Measurements from ENCODE around the gene ETV5. TPM values are rescaled to one million over a fixed set of nuclear protein-coding genes. Genes with fewer than 3 reads are reported as not detected.

ETV5 gene
- total RNA-seq, 6 donors from 2014 or later: 15.7 to 95.8 (median 41.4) TPM

DNA sequence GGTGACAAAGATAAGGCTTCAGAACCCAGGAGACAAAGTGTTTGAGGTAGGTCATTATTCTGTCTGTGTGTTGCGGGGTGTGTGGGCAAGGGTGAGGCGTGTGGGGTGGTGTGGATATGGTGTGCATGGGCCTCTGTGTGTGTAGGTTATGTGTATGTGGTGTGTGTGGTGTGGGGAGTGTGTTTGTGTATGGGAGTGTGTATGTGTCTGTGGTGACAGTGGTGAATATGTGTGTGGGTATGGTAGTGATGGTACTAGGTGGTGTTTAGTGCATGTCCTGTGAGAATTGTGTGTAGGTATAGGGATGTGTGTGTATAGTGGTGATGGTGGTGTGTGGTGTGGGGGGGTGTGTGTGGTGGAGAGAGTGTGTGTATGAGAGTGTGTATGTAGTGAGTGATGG, 16.2 kb upstream of the ETV5 start:
- no peak for DNase-seq
- 62 to 64% methylated on average over 2 of the region's 2 CpGs for WGBS, 2 donors
- no peaks in the 10 kb centered on the region for H3K9me3 ChIP-seq
- H3K4me3 ChIP-seq: no peak overlapping the region
- peak overlapping the region in 1 of 4 donors; percentile 41 for H3K27ac ChIP-seq
- no peaks in the 10 kb centered on the region for H3K27me3 ChIP-seq
- TF ChIP-seq EP300 (IDR thresholded peaks at IDR 0.05) (no peak), POLR2A (IDR thresholded peaks at IDR 0.05) (no peak), POLR2AphosphoS5 (IDR thresholded peaks at IDR 0.05) (no peak)
- TF ChIP-seq, protein P1, sequence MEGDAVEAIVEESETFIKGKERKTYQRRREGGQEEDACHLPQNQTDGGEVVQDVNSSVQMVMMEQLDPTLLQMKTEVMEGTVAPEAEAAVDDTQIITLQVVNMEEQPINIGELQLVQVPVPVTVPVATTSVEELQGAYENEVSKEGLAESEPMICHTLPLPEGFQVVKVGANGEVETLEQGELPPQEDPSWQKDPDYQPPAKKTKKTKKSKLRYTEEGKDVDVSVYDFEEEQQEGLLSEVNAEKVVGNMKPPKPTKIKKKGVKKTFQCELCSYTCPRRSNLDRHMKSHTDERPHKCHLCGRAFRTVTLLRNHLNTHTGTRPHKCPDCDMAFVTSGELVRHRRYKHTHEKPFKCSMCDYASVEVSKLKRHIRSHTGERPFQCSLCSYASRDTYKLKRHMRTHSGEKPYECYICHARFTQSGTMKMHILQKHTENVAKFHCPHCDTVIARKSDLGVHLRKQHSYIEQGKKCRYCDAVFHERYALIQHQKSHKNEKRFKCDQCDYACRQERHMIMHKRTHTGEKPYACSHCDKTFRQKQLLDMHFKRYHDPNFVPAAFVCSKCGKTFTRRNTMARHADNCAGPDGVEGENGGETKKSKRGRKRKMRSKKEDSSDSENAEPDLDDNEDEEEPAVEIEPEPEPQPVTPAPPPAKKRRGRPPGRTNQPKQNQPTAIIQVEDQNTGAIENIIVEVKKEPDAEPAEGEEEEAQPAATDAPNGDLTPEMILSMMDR (IDR thresholded peaks at IDR 0.05): no peak
- peaks cover 4 to 16% (median 8%) of the 10 kb centered on the region in 4 donors for H3K4me1 ChIP-seq
- peak in 1 of 2 donors; percentile 39 for ATAC-seq (ENCODE audit: low FRiP score in 2 of 2)
- H3K36me3 ChIP-seq: no peaks in the 10 kb centered on the region

DNA sequence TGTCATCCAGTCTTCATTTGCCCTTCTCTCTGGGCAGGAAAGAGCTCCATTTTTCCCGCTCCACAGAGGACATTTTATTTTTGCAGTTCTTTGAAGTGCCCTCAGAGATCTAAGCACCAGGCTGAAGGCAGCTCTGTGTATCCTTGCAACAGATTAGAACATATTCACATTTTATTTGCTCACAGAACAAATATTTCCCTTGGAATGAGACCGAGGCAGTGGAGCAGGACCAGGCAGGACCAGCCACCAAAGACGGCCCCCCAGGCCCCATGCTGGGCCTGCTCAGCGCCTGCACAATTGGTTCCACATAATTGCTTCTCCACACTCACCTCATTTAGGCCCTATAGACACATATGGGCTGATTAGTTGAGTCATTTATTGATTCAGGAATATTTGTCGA, 15.7 kb upstream of the ETV5 start:
- Histone ChIP-seq H3K9me3 (no peaks in the 10 kb centered on the region), H3K27ac (peak overlapping the region in 2 of 4 donors; percentile 23 to 41), H3K4me3 (no peak overlapping the region), H3K36me3 (no peaks in the 10 kb centered on the region), H3K27me3 (no peaks in the 10 kb centered on the region), H3K4me1 (peaks cover 4 to 16% (median 8%) of the 10 kb centered on the region in 4 donors)
- 70 to 80% methylated on average over 5 of the region's 5 CpGs for WGBS, 2 donors
- peak in 1 of 2 donors; percentile 30 for DNase-seq
- TF ChIP-seq POLR2AphosphoS5 (IDR thresholded peaks at IDR 0.05) (no peak), POLR2A (IDR thresholded peaks at IDR 0.05) (no peak), EP300 (IDR thresholded peaks at IDR 0.05) (no peak)
- TF ChIP-seq, protein P1 (IDR thresholded peaks at IDR 0.05): no peak
- peak in 1 of 2 donors; percentile 61 for ATAC-seq (ENCODE audit: low FRiP score in 2 of 2)

DNA sequence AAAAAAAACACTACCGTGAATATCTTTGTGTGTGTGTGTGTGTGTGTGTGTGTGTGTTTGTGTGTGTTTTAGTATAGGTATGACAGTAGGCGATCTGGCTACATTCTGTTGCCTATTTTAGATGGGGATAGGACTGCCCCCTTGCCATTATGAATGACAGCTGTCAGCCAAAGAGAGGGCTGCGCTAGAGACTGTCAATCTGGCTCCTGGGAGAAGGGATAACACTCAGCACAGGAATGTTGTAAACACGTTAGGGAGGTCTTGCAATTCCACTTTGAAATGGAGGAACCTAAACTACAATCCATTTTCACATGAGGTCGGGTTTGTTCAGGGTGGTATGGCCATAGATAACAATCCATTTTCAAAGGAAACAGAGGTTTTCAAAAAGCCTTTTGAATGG, 14.1 kb upstream of the ETV5 start:
- Histone ChIP-seq H3K27me3 (no peaks in the 10 kb centered on the region), H3K4me3 (no peak overlapping the region), H3K9me3 (no peaks in the 10 kb centered on the region), H3K4me1 (peaks cover 4 to 16% (median 8%) of the 10 kb centered on the region in 4 donors), H3K36me3 (no peaks in the 10 kb centered on the region), H3K27ac (no peak overlapping the region)
- TF ChIP-seq, protein P1 (IDR thresholded peaks at IDR 0.05): no peak
- TF ChIP-seq POLR2A (IDR thresholded peaks at IDR 0.05) (no peak), POLR2AphosphoS5 (IDR thresholded peaks at IDR 0.05) (no peak), EP300 (IDR thresholded peaks at IDR 0.05) (no peak)
- 41 to 68% methylated on average over 5 of the region's 5 CpGs for WGBS, 2 donors
- DNase-seq: no peak
- no peak for ATAC-seq (ENCODE audit: low FRiP score in 2 of 2)

GRCh38 chr3:186121968-186122367, 13.1 kb upstream of the ETV5 start:
- Histone ChIP-seq H3K36me3 (no peaks in the 10 kb centered on the region), H3K27me3 (no peaks in the 10 kb centered on the region), H3K4me3 (peak overlapping the region in 1 of 4 donors; percentile 19), H3K27ac (peak overlapping the region in 3 of 4 donors; percentile 35 to 49 (median 49)), H3K9me3 (no peaks in the 10 kb centered on the region), H3K4me1 (peaks cover 4 to 16% (median 8%) of the 10 kb centered on the region in 4 donors)
- WGBS, 2 donors: 24 to 49% methylated on average over 2 of the region's 2 CpGs
- DNase-seq (peak in 1 of 2 donors; percentile 62), ATAC-seq (ENCODE audit: low FRiP score in 2 of 2) (no peak)
- TF ChIP-seq POLR2A (IDR thresholded peaks at IDR 0.05): no peak
- TF ChIP-seq, protein P1 (IDR thresholded peaks at IDR 0.05): no peak
- no peak for TF ChIP-seq EP300 (IDR thresholded peaks at IDR 0.05)
- no peak for TF ChIP-seq POLR2AphosphoS5 (IDR thresholded peaks at IDR 0.05)

DNA sequence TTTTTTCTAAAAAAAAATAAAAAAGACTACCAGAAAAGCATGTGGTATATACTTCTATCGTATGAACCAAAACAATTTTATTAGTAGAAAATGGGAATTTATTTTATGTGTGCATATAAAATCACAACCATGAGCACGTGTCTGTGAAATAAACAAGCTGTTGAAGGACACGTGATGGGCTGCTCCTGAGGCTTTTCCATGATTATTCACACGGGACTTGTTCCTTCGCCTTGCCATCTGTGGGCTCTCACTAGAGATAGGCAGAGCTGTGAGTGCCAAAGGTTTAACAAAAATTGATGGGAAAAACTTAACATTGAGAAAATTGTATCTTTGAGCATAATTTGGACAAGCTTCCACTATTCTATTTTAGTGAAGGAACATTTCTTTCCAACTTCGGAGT, 12.4 kb upstream of the ETV5 start:
- WGBS, 2 donors: 56 to 63% methylated on average over 6 of the region's 6 CpGs
- Histone ChIP-seq H3K36me3 (no peaks in the 10 kb centered on the region), H3K4me1 (peaks cover 4 to 16% (median 8%) of the 10 kb centered on the region in 4 donors), H3K4me3 (peak overlapping the region in 1 of 4 donors; percentile 19), H3K9me3 (no peaks in the 10 kb centered on the region), H3K27ac (peak overlapping the region in 3 of 4 donors; percentile 35 to 49 (median 49)), H3K27me3 (no peaks in the 10 kb centered on the region)
- TF ChIP-seq, protein P1 (IDR thresholded peaks at IDR 0.05): no peak
- no peak for TF ChIP-seq POLR2AphosphoS5 (IDR thresholded peaks at IDR 0.05)
- no peak for TF ChIP-seq POLR2A (IDR thresholded peaks at IDR 0.05)
- no peak for TF ChIP-seq EP300 (IDR thresholded peaks at IDR 0.05)
- DNase-seq (no peak), ATAC-seq (ENCODE audit: low FRiP score in 2 of 2) (no peak)
